ENCODE data around the gene MMP27. TPM values are rescaled to one million over a fixed set of nuclear protein-coding genes. Genes with fewer than 3 reads are reported as not detected.

The MMP27 gene
- total RNA-seq, 1 experiment from 2014 or later: not detected

DNA sequence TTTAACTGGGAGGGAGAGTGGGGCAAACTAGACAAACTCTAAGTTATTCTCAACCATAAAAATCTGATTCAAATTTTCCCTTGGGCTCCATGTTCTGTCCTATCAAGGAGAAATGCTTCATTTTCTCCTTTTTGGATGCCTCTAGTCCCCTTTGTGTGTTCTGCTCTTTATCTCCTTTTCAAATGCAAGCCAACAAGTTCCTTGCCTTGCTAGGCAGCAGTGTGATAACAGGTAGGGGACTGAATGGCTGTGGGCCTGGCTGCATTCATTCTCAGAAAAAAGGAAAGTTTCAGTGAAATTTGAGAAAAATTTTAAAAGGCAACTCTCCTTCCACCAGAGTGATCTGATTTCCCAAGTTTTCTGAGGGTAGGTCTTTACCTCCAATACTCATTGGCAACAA is 46.1 kb upstream of the MMP27 start:
- ATAC-seq (no peak), DNase-seq (ENCODE audit: low read depth, low spot score) (no peak)
- Histone ChIP-seq H3K4me3 (ENCODE audit: low read depth in 2 of 2, low read length in 2 of 2) (no peak overlapping the region), H3K27me3 (ENCODE audit: control insufficient read depth, insufficient read depth, low read length) (peaks cover 11% of the 10 kb centered on the region), H3K27ac (ENCODE audit: low read length) (no peak overlapping the region), H3K36me3 (ENCODE audit: control insufficient read depth, insufficient read depth, low read length) (no peaks in the 10 kb centered on the region), H3K4me1 (ENCODE audit: control insufficient read depth, insufficient read depth, low read length) (no peaks in the 10 kb centered on the region), H3K9me3 (ENCODE audit: control insufficient read depth, insufficient read depth, low read depth, low read length) (no peaks in the 10 kb centered on the region; the same call in 1 of the 2 replicates)
- TF ChIP-seq, protein P1, sequence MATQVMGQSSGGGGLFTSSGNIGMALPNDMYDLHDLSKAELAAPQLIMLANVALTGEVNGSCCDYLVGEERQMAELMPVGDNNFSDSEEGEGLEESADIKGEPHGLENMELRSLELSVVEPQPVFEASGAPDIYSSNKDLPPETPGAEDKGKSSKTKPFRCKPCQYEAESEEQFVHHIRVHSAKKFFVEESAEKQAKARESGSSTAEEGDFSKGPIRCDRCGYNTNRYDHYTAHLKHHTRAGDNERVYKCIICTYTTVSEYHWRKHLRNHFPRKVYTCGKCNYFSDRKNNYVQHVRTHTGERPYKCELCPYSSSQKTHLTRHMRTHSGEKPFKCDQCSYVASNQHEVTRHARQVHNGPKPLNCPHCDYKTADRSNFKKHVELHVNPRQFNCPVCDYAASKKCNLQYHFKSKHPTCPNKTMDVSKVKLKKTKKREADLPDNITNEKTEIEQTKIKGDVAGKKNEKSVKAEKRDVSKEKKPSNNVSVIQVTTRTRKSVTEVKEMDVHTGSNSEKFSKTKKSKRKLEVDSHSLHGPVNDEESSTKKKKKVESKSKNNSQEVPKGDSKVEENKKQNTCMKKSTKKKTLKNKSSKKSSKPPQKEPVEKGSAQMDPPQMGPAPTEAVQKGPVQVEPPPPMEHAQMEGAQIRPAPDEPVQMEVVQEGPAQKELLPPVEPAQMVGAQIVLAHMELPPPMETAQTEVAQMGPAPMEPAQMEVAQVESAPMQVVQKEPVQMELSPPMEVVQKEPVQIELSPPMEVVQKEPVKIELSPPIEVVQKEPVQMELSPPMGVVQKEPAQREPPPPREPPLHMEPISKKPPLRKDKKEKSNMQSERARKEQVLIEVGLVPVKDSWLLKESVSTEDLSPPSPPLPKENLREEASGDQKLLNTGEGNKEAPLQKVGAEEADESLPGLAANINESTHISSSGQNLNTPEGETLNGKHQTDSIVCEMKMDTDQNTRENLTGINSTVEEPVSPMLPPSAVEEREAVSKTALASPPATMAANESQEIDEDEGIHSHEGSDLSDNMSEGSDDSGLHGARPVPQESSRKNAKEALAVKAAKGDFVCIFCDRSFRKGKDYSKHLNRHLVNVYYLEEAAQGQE (IDR thresholded peaks at IDR 0.05; ENCODE audit: insufficient read depth in 1 of 2, low read depth in 2 of 2, low read length in 1 of 2): no peak
- TF ChIP-seq POLR2AphosphoS5 (IDR thresholded peaks at IDR 0.05; ENCODE audit: low read depth, low read length) (no peak), SIN3A (IDR thresholded peaks at IDR 0.05; ENCODE audit: borderline replicate concordance, insufficient read depth, low read depth, low read length) (no peak), TCF7L2 (IDR thresholded peaks at IDR 0.05; ENCODE audit: low read depth, low read length) (no peak)
- TF ChIP-seq, protein P2, sequence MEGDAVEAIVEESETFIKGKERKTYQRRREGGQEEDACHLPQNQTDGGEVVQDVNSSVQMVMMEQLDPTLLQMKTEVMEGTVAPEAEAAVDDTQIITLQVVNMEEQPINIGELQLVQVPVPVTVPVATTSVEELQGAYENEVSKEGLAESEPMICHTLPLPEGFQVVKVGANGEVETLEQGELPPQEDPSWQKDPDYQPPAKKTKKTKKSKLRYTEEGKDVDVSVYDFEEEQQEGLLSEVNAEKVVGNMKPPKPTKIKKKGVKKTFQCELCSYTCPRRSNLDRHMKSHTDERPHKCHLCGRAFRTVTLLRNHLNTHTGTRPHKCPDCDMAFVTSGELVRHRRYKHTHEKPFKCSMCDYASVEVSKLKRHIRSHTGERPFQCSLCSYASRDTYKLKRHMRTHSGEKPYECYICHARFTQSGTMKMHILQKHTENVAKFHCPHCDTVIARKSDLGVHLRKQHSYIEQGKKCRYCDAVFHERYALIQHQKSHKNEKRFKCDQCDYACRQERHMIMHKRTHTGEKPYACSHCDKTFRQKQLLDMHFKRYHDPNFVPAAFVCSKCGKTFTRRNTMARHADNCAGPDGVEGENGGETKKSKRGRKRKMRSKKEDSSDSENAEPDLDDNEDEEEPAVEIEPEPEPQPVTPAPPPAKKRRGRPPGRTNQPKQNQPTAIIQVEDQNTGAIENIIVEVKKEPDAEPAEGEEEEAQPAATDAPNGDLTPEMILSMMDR (IDR thresholded peaks at IDR 0.05): no peak
- intact Hi-C loops (cut with micrococcal nuclease; ENCODE audit: unreplicated experiment): no loop called here
- CTCF ChIA-PET: no interaction called here
- no TSS peak for BruUV-seq (replicated peaks)
- in situ Hi-C loops (cut with HindIII; ENCODE audit: low pct_unique_long_range_greater_than_20kb, low sequenced_read_pairs): no loop called here
- POLR2A ChIA-PET: no interaction called here

DNA sequence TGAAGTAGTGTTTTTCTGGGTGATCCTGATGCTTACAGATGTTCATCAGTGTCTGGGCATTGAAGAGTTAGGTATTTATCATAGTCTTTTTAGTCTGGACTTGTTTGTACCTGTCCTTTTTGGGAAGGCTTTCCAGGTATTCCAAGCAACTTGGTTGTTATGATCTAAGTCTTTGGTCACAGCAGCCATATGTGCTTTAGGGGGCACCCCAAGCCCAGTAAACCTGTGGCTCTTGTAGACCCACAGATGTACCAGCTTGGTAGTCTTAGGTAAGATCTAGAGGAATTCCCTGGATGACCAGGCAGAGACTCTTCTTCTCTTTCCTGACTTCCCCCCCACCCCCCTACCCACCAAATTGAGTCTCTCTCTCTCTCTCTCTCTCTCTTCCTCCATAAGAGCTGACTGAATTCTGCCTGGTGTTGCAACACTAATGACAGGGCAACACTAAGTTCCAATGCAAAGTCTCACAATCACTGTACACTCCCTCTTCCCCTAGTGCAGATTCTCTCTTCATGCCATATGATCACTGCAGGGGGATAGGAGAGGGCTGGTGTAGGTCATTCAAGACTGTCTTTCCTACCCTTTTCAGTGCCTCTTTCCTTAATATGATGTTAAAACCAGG is 43.6 kb upstream of the MMP27 start:
- H3K9me3 ChIP-seq (ENCODE audit: control insufficient read depth, insufficient read depth, low read depth, low read length): no peaks in the 10 kb centered on the region; the same call in 1 of the 2 replicates
- in situ Hi-C loops (cut with HindIII; ENCODE audit: low pct_unique_long_range_greater_than_20kb, low sequenced_read_pairs): no loop called here

More for the DNA sequence above, 43.6 kb upstream of the MMP27 start:
- peaks cover 11% of the 10 kb centered on the region for H3K27me3 ChIP-seq (ENCODE audit: control insufficient read depth, insufficient read depth, low read length)
- TF ChIP-seq, protein P2 (IDR thresholded peaks at IDR 0.05): 0 out of 2 replicates have a peak, but pooled peaks have one; percentile 9
- TF ChIP-seq, protein P1 (IDR thresholded peaks at IDR 0.05; ENCODE audit: insufficient read depth in 1 of 2, low read depth in 2 of 2, low read length in 1 of 2): no peak
- no peaks in the 10 kb centered on the region for H3K36me3 ChIP-seq (ENCODE audit: control insufficient read depth, insufficient read depth, low read length)
- ATAC-seq (no peak), DNase-seq (ENCODE audit: low read depth, low spot score) (no peak)
- H3K4me1 ChIP-seq (ENCODE audit: control insufficient read depth, insufficient read depth, low read length): no peaks in the 10 kb centered on the region
- POLR2A ChIA-PET: no interaction called here
- CTCF ChIA-PET: no interaction called here
- no peak overlapping the region for H3K27ac ChIP-seq (ENCODE audit: low read length)
- no TSS peak for BruUV-seq (replicated peaks)
- intact Hi-C loops (cut with micrococcal nuclease; ENCODE audit: unreplicated experiment): no loop called here
- no peak overlapping the region for H3K4me3 ChIP-seq (ENCODE audit: low read depth in 2 of 2, low read length in 2 of 2)
